Measurements from ENCODE around the gene RNF223.

DNA sequence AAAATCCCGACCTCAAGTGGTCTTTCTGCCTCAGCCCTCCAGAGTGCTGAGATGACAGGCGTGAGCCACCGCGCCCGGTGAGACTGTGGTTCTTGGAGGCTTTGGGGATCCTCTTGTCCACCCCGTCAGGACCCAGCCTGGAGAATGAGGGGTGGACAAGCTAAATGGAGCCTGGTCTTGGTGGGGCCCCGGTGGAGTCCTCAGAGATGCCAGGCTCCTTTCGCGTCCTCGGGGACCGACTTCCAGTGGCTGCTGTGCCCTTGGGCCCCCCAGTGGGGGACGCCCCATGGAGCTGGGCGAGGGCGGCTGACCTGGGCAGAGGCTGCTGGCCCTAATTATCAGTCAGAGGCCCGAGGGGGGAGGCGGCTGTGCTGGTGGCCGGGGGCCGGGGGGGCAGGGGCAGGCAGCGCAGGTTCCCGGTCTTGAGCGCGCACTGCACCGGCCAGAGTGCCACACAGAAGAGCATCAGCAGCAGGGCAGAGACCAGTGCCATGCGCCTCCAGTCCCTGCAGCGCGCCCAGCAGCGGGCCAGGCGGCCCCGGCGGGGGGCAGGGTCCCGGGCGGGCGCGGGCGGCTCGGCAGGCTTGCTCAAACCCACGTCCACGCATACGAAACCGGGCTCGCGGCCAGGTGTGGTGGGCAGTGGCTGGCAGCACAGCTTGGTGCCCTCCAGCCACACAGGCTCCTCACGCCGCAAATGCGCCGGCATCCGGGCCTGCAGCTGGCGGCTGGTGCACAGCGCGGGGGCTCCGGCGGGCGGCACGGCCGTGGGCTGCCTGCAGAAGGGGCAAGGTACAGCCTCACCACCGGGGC lies 2.4 kb downstream of the RNF223 start:
- TF ChIP-seq, protein P1, sequence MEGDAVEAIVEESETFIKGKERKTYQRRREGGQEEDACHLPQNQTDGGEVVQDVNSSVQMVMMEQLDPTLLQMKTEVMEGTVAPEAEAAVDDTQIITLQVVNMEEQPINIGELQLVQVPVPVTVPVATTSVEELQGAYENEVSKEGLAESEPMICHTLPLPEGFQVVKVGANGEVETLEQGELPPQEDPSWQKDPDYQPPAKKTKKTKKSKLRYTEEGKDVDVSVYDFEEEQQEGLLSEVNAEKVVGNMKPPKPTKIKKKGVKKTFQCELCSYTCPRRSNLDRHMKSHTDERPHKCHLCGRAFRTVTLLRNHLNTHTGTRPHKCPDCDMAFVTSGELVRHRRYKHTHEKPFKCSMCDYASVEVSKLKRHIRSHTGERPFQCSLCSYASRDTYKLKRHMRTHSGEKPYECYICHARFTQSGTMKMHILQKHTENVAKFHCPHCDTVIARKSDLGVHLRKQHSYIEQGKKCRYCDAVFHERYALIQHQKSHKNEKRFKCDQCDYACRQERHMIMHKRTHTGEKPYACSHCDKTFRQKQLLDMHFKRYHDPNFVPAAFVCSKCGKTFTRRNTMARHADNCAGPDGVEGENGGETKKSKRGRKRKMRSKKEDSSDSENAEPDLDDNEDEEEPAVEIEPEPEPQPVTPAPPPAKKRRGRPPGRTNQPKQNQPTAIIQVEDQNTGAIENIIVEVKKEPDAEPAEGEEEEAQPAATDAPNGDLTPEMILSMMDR (IDR thresholded peaks at IDR 0.05): no peak
- no peak for TF ChIP-seq POLR2A (IDR thresholded peaks at IDR 0.05)

Measured in thyroid gland (tissue), 4 donors.